ENCODE results near the gene NALCN. TPM values are rescaled to one million over a fixed set of nuclear protein-coding genes. Genes with fewer than 3 reads are reported as not detected.

NALCN gene
- total and polyA plus RNA-seq, 4 donors, result 0.11 to 0.64 (median 0.37) TPM

- TF ChIP-seq CTCF (IDR thresholded peaks at IDR 0.05; ENCODE audit: control extremely low read depth, extremely low read depth), result no peak
- Histone ChIP-seq H3K4me1 (ENCODE audit: control insufficient read depth in 5 of 5, insufficient read depth in 5 of 5, low read length in 5 of 5) (no peaks in the 10 kb centered on the region), H3K9ac (ENCODE audit: insufficient read depth in 1 of 2, low read length in 2 of 2) (no peak overlapping the region), H3K36me3 (ENCODE audit: control insufficient read depth in 4 of 4, insufficient read depth in 4 of 4, low read length in 4 of 4) (no peaks in the 10 kb centered on the region), H3K9me3 (ENCODE audit: control insufficient read depth in 4 of 4, insufficient read depth in 3 of 4, low read length in 3 of 4) (no peaks in the 10 kb centered on the region), H3K4me3 (no peak overlapping the region), H3K27me3 (ENCODE audit: control insufficient read depth in 3 of 3, insufficient read depth in 3 of 3, low read length in 2 of 3) (no peaks in the 10 kb centered on the region), H3K27ac (ENCODE audit: low read depth in 1 of 2, low read length in 1 of 2) (no peak overlapping the region)
- no peak for DNase-seq
- ATAC-seq (ENCODE audit: insufficient read depth, low FRiP score), result no peak
- 68 to 86% methylated on average over 2 of the region's 2 CpGs for WGBS, 2 donors
Observed at GRCh38 chr13:101399365-101399764, 16.9 kb downstream of the NALCN start.

- Histone ChIP-seq H3K4me3 (no peak overlapping the region), H3K27ac (ENCODE audit: low read depth in 1 of 2, low read length in 1 of 2) (no peak overlapping the region), H3K9me3 (ENCODE audit: control insufficient read depth in 4 of 4, insufficient read depth in 3 of 4, low read length in 3 of 4) (no peaks in the 10 kb centered on the region), H3K4me1 (ENCODE audit: control insufficient read depth in 5 of 5, insufficient read depth in 5 of 5, low read length in 5 of 5) (no peaks in the 10 kb centered on the region), H3K9ac (ENCODE audit: insufficient read depth in 1 of 2, low read length in 2 of 2) (no peak overlapping the region), H3K27me3 (ENCODE audit: control insufficient read depth in 3 of 3, insufficient read depth in 3 of 3, low read length in 2 of 3) (no peaks in the 10 kb centered on the region), H3K36me3 (ENCODE audit: control insufficient read depth in 4 of 4, insufficient read depth in 4 of 4, low read length in 4 of 4) (no peaks in the 10 kb centered on the region)
- ATAC-seq (ENCODE audit: insufficient read depth, low FRiP score) (no peak), DNase-seq (no peak)
- 80 to 87% methylated on average over 2 of the region's 2 CpGs for WGBS, 2 donors
- no peak for TF ChIP-seq CTCF (IDR thresholded peaks at IDR 0.05; ENCODE audit: control extremely low read depth, extremely low read depth)
Observed at GRCh38 chr13:101398920-101399319, 17.4 kb downstream of the NALCN start.

- 74 to 83% methylated on average over 2 of the region's 2 CpGs for WGBS, 2 donors
- Histone ChIP-seq H3K36me3 (ENCODE audit: control insufficient read depth in 4 of 4, insufficient read depth in 4 of 4, low read length in 4 of 4) (no peaks in the 10 kb centered on the region), H3K9ac (ENCODE audit: insufficient read depth in 1 of 2, low read length in 2 of 2) (no peak overlapping the region), H3K9me3 (ENCODE audit: control insufficient read depth in 4 of 4, insufficient read depth in 3 of 4, low read length in 3 of 4) (no peaks in the 10 kb centered on the region), H3K4me1 (ENCODE audit: control insufficient read depth in 5 of 5, insufficient read depth in 5 of 5, low read length in 5 of 5) (no peaks in the 10 kb centered on the region), H3K4me3 (no peak overlapping the region), H3K27me3 (ENCODE audit: control insufficient read depth in 3 of 3, insufficient read depth in 3 of 3, low read length in 2 of 3) (no peaks in the 10 kb centered on the region), H3K27ac (ENCODE audit: low read depth in 1 of 2, low read length in 1 of 2) (no peak overlapping the region)
- DNase-seq (no peak), ATAC-seq (ENCODE audit: insufficient read depth, low FRiP score) (no peak)
- no peak for TF ChIP-seq CTCF (IDR thresholded peaks at IDR 0.05; ENCODE audit: control extremely low read depth, extremely low read depth)
Observed at GRCh38 chr13:101398191-101398590, 18.1 kb downstream of the NALCN start.

GRCh38 chr13:101397742-101398141 is 18.6 kb downstream of the NALCN start:
- no peak overlapping the region for H3K27ac ChIP-seq (ENCODE audit: low read depth in 1 of 2, low read length in 1 of 2)
- WGBS, 2 donors, result 53 to 57% methylated on average over 2 of the region's 2 CpGs

More at GRCh38 chr13:101397742-101398141, 18.6 kb downstream of the NALCN start:
- Histone ChIP-seq H3K36me3 (ENCODE audit: control insufficient read depth in 4 of 4, insufficient read depth in 4 of 4, low read length in 4 of 4) (no peaks in the 10 kb centered on the region), H3K9ac (ENCODE audit: insufficient read depth in 1 of 2, low read length in 2 of 2) (no peak overlapping the region), H3K4me3 (no peak overlapping the region), H3K27me3 (ENCODE audit: control insufficient read depth in 3 of 3, insufficient read depth in 3 of 3, low read length in 2 of 3) (no peaks in the 10 kb centered on the region), H3K9me3 (ENCODE audit: control insufficient read depth in 4 of 4, insufficient read depth in 3 of 4, low read length in 3 of 4) (no peaks in the 10 kb centered on the region), H3K4me1 (ENCODE audit: control insufficient read depth in 5 of 5, insufficient read depth in 5 of 5, low read length in 5 of 5) (no peaks in the 10 kb centered on the region)
- ATAC-seq (ENCODE audit: insufficient read depth, low FRiP score), result no peak
- TF ChIP-seq CTCF (IDR thresholded peaks at IDR 0.05; ENCODE audit: control extremely low read depth, extremely low read depth), result no peak
- DNase-seq, result no peak

Data from lung (tissue), 12 donors.